ENCODE measurements around the gene MEGF9. TPM values are rescaled to one million over a fixed set of nuclear protein-coding genes. Genes with fewer than 3 reads are reported as not detected.
"Not testable (repeated sequence)": the region's sequence is repeated elsewhere in the genome, so short reads cannot be mapped to it uniquely, and the experiment has no call there.

MEGF9 gene
- total and polyA plus RNA-seq, 12 donors: 3.9 to 28.5 (median 19.7) TPM

DNA sequence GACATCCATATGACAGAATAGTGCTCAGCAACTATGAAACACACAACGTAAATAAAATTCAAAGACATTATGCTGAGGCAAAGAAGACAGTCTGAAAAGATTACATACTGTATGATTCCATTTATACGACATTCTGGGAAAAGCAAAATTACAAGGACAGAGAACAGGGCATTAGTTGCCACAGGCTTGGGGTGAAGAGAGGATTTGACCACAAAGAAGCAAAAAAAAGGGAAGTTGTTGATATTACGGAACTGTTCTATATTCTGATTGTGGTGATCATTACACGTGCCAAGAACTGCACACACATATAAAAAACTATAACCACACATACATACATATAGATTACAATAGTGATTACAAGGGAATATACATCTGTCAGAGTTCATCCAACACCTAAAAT, 158.4 kb downstream of the MEGF9 start:
- Histone ChIP-seq H3K27ac (no peak overlapping the region), H3K9me3 (replicated peaks in 1 of 3) (no peaks in the 10 kb centered on the region), H3K27me3 (no peaks in the 10 kb centered on the region), H3K4me3 (no peak overlapping the region), H3K4me1 (replicated peaks in 1 of 2) (no peaks in the 10 kb centered on the region), H3K36me3 (replicated peaks in 1 of 2) (no peaks in the 10 kb centered on the region)
- intact Hi-C loops (cut with DNase I): no loop called here
- no peak for DNase-seq
- TF ChIP-seq POLR2A (IDR thresholded peaks at IDR 0.05): no peak
- TF ChIP-seq, protein P1, sequence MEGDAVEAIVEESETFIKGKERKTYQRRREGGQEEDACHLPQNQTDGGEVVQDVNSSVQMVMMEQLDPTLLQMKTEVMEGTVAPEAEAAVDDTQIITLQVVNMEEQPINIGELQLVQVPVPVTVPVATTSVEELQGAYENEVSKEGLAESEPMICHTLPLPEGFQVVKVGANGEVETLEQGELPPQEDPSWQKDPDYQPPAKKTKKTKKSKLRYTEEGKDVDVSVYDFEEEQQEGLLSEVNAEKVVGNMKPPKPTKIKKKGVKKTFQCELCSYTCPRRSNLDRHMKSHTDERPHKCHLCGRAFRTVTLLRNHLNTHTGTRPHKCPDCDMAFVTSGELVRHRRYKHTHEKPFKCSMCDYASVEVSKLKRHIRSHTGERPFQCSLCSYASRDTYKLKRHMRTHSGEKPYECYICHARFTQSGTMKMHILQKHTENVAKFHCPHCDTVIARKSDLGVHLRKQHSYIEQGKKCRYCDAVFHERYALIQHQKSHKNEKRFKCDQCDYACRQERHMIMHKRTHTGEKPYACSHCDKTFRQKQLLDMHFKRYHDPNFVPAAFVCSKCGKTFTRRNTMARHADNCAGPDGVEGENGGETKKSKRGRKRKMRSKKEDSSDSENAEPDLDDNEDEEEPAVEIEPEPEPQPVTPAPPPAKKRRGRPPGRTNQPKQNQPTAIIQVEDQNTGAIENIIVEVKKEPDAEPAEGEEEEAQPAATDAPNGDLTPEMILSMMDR (IDR thresholded peaks at IDR 0.05): no peak
- 79 to 92% (median 84%) methylated on average over 4 of the region's 4 CpGs for WGBS, 4 donors

DNA sequence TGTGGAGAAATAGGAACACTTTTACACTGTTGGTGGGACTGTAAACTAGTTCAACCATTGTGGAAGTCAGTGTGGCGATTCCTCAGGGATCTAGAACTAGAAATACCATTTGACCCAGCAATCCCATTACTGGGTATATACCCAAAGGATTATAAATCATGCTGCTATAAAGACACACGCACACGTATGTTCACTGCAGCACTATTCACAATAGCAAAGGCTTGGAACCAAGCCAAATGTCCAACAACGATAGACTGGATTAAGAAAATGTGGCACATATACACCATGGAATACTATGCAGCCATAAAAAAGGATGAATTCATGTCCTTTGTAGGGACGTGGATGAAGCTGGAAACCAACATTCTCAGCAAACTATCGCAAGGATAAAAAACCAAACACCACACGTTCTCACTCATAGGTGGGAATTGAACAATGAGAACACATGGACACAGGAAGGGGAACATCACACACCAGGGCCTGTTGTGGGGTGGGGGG, 162.0 kb downstream of the MEGF9 start:
- intact Hi-C loops (cut with DNase I); H3K9me3 ChIP-seq (replicated peaks in 1 of 3); H3K4me1 ChIP-seq (replicated peaks in 1 of 2); H3K4me3 ChIP-seq; H3K27ac ChIP-seq; DNase-seq; H3K27me3 ChIP-seq: not testable (repeated sequence)
- peaks cover 0 to 19% of the 10 kb centered on the region in 2 donors for H3K36me3 ChIP-seq (replicated peaks in 1 of 2)
- WGBS, 4 donors: 96% methylated on average over 6 of the region's 7 CpGs

Other genes starting within 250 kb of the MEGF9 start
- 10 to 100 TPM; 28.7 to 60.7 (median 43.1) TPM for gene CDK5RAP2, start 134.3 kb downstream of the MEGF9 start, total RNA-seq
- 10 to 100 TPM; 26.0 to 41.9 (median 40.8) TPM for gene CDK5RAP2, start 134.3 kb downstream of the MEGF9 start, polyA plus RNA-seq
- 10 to 100 TPM; 31.8 to 86.8 (median 58.0) TPM for gene FBXW2, start 78.9 kb upstream of the MEGF9 start, total RNA-seq
- 10 to 100 TPM in 2 of 3 donors, 1 to 10 TPM in 1; 9.2 to 45.9 (median 13.2) TPM for gene FBXW2, start 78.9 kb upstream of the MEGF9 start, polyA plus RNA-seq
- gene PSMD5, start 128.5 kb upstream of the MEGF9 start, total RNA-seq: 10 to 100 TPM; 29.3 to 78.8 (median 47.5) TPM
- gene PSMD5, start 128.5 kb upstream of the MEGF9 start, polyA plus RNA-seq: 10 to 100 TPM; 15.6 to 57.1 (median 16.1) TPM
- gene PHF19, start 162.7 kb upstream of the MEGF9 start, total RNA-seq: 10 to 100 TPM; 17.2 to 61.8 (median 26.6) TPM
- gene PHF19, start 162.7 kb upstream of the MEGF9 start, polyA plus RNA-seq: 10 to 100 TPM; 13.6 to 39.7 (median 29.7) TPM
- 10 to 100 TPM in 2 of 9 donors, 1 to 10 TPM in 7; 1.6 to 11.7 (median 6.7) TPM for gene TRAF1, start 212.3 kb upstream of the MEGF9 start, total RNA-seq
- gene TRAF1, start 212.3 kb upstream of the MEGF9 start, polyA plus RNA-seq: 10 to 100 TPM in 2 of 3 donors, 1 to 10 TPM in 1; 2.4 to 42.7 (median 30.3) TPM

Measured in adrenal gland (tissue), 12 donors.